HepG2 (cell line): Measurements from ENCODE around the gene PTPRN. TPM values are rescaled to one million over a fixed set of nuclear protein-coding genes. Genes with fewer than 3 reads are reported as not detected.

Source experiments
- ATAC-seq: fragments of 200-7000 bp; cut with Tn5 transposase; 3 replicates; pipeline ENCODE4 v1.9.1; 2020; ENCODE audit warnings: mild to moderate bottlenecking, moderate library complexity
- BruUV-seq: library from RNA; stranded (reverse); fragments of 400-500 nt; replicated peaks from 2 replicates; lab custom pipeline; 2021; lab: Mats Ljungman, UMichigan
- CTCF ChIA-PET: fragments of 300-600 bp; formaldehyde crosslinking; extraction: SDS; loops from one replicate; lab custom pipeline; 2021; ENCODE audit warnings: low total read pairs, inconsistent platforms, low intra/inter-chr PET ratio; lab: Yijun Ruan, JAX
- POLR2A ChIA-PET: fragments of 350-600 bp; sonication (Branson Sonifier 250); formaldehyde crosslinking; loops from one replicate; lab custom pipeline; 2020; ENCODE audit warnings: antibody characterized with exemption, inconsistent platforms; lab: Yijun Ruan, JAX
- DNase-seq: peaks from one replicate; pipeline ENCODE4 v3.0.0-alpha.2; 2015; ENCODE audit warnings: low spot score
- FAIRE-seq: peaks from 3 replicates; lab custom pipeline; 2011; peaks lifted over from hg19 to GRCh38; lab: Jason Lieb, UNC
- H2AFZ ChIP-seq: one replicate; pipeline ENCODE4 v1.6.1; 2011; ENCODE audit warnings: low read length, inconsistent platforms
- H3K27ac ChIP-seq: fragments of 300-600 bp; 3 replicates; pipeline ENCODE4 v1.8.0; 2011; ENCODE audit warnings: mixed run types, mild to moderate bottlenecking, mixed read lengths, low read length, inconsistent platforms; ENCODE audit not compliant: insufficient read depth; ENCODE audit errors: extremely low read length
- H3K27me3 ChIP-seq, 2 experiments: fragments of 200-600 bp in 1 of 2; 2 replicates in 1 of 2; 3 replicates in 1 of 2; pipeline versions ENCODE4 v1.6.0 to v1.8.0; 2011; ENCODE audit warnings: low read length in 2 of 2, mild to moderate bottlenecking in 2 of 2, moderate library complexity in 2 of 2, inconsistent platforms in 1 of 2; ENCODE audit not compliant: insufficient read depth in 2 of 2, control insufficient read depth in 1 of 2
- H3K36me3 ChIP-seq, 2 experiments: fragments of 200-600 bp in 1 of 2; replicated peaks in 1 of 2; 2 replicates in 1 of 2; 3 replicates in 1 of 2; pipeline versions ENCODE4 v1.5.1 to v1.8.0; 2011; ENCODE audit warnings: low read length in 2 of 2, inconsistent platforms in 1 of 2; ENCODE audit not compliant: insufficient read depth in 2 of 2, control insufficient read depth in 1 of 2
- H3K4me1 ChIP-seq: 2 replicates; pipeline ENCODE4 v1.5.1; 2012; ENCODE audit warnings: low read length, inconsistent platforms; ENCODE audit not compliant: insufficient read depth
- H3K4me2 ChIP-seq: 2 replicates; pipeline ENCODE4 v1.6.0; 2011; ENCODE audit warnings: low read depth, low read length, inconsistent platforms
- H3K4me3 ChIP-seq, 3 experiments: fragments of 200-600 bp in 1 of 3; sonication (generic), shearing (Covaris generic) in 1 of 3; replicated peaks in 1 of 3; 2 replicates each; pipeline ENCODE4 v1.5.1; 2011 to 2016; ENCODE audit warnings: low read length in 3 of 3, inconsistent platforms in 2 of 3, low read depth in 2 of 3, mild to moderate bottlenecking in 2 of 3, control low read depth in 1 of 3, mixed read lengths in 1 of 3; ENCODE audit not compliant: insufficient read depth in 1 of 3
- H3K79me2 ChIP-seq: one replicate; pipeline ENCODE4 v1.6.1; 2011; ENCODE audit warnings: low read length, inconsistent platforms; ENCODE audit not compliant: insufficient read depth
- H3K9ac ChIP-seq: 2 replicates; pipeline ENCODE4 v1.6.0; 2011; ENCODE audit warnings: mild to moderate bottlenecking, low read depth, low read length, inconsistent platforms; ENCODE audit not compliant: insufficient read depth
- H3K9me3 ChIP-seq: 2 replicates; pipeline ENCODE4 v1.5.1; 2012; ENCODE audit warnings: mild to moderate bottlenecking, low read length
- H4K20me1 ChIP-seq: 2 replicates; pipeline ENCODE4 v1.6.0; 2011; ENCODE audit warnings: inconsistent platforms, mild to moderate bottlenecking, low read length, moderate library complexity; ENCODE audit not compliant: insufficient read depth
- DR1 ChIP-seq: sonication (generic); formaldehyde crosslinking; IDR thresholded peaks from 2 replicates; pipeline ENCODE4 v1.8.0; 2021; ENCODE audit warnings: mild to moderate bottlenecking, missing genetic modification reagents, inconsistent platforms
- MAFK ChIP-seq, 2 experiments: IDR thresholded peaks in 1 of 2; conservative IDR thresholded peaks in 1 of 2; 2 replicates each; pipeline ENCODE4 v1.6.1; 2011; ENCODE audit warnings: improper control_type of control experiment in 2 of 2, low read length in 2 of 2
- NCOA2 ChIP-seq: sonication (generic); formaldehyde crosslinking; IDR thresholded peaks from 2 replicates; pipeline ENCODE4 v1.8.0; 2022; ENCODE audit warnings: inconsistent platforms
- NFYC ChIP-seq: IDR thresholded peaks from 2 replicates; pipeline ENCODE4 v1.6.1; 2016; ENCODE audit warnings: missing genetic modification reagents, missing compliant biosample characterization
- POLR2A ChIP-seq, 2 experiments: IDR thresholded peaks; 2 replicates each; pipeline ENCODE4 v1.6.1; 2011; ENCODE audit warnings: low read depth in 2 of 2, low read length in 2 of 2, mild to moderate bottlenecking in 1 of 2, moderate library complexity in 1 of 2; ENCODE audit not compliant: insufficient read depth in 1 of 2
- SMC3 ChIP-seq: IDR thresholded peaks from 2 replicates; pipeline ENCODE4 v1.6.1; 2011; ENCODE audit warnings: low read length, improper control_type of control experiment
- TCF7 ChIP-seq: sonication (generic); IDR thresholded peaks from 2 replicates; pipeline ENCODE4 v1.6.1; 2016; ENCODE audit warnings: antibody characterized with exemption, low read depth
- ZBTB21 ChIP-seq: sonication (generic); formaldehyde crosslinking; IDR thresholded peaks from 2 replicates; pipeline ENCODE4 v1.4.0; 2020; ENCODE audit warnings: missing genetic modification reagents
- ZFP62 ChIP-seq: sonication (generic); formaldehyde crosslinking; IDR thresholded peaks from 2 replicates; pipeline ENCODE4 v1.4.0; 2020; ENCODE audit warnings: missing genetic modification reagents
- ZNF292 ChIP-seq: sonication (generic); formaldehyde crosslinking; IDR thresholded peaks from 2 replicates; pipeline ENCODE4 v1.8.1; 2022; ENCODE audit warnings: mild to moderate bottlenecking, low read depth, missing genetic modification reagents, borderline replicate concordance
- ZNF337 ChIP-seq: sonication (generic); formaldehyde crosslinking; IDR thresholded peaks from 2 replicates; pipeline ENCODE4 v1.5.1; 2020; ENCODE audit warnings: missing genetic modification reagents, low read depth, mild to moderate bottlenecking, borderline replicate concordance
- ZNF564 ChIP-seq: sonication (generic); formaldehyde crosslinking; IDR thresholded peaks from 2 replicates; pipeline ENCODE4 v1.8.1; 2023; ENCODE audit warnings: mild to moderate bottlenecking, missing genetic modification reagents
- ZNF761 ChIP-seq: sonication (generic); formaldehyde crosslinking; conservative IDR thresholded peaks from 2 replicates; pipeline ENCODE4 v1.4.0; 2020; ENCODE audit warnings: mild to moderate bottlenecking, missing genetic modification reagents
- WGBS: methylation state at CpG from one replicate; pipeline ENCODE4 v1.1.6; 2017; ENCODE audit warnings: low lambda C conversion rate; 5-methylcytosine and 5-hydroxymethylcytosine counted together
- in situ Hi-C: cut with HindIII; loops from 2 replicates; pipeline ENCODE4 v1.10.0; 2017; ENCODE audit warnings: low pct_unique_long_range_greater_than_20kb; ENCODE audit not compliant: extremely low pct_ligation_motif_present
- intact Hi-C: fragments of 100-400 bp; cut with micrococcal nuclease; formaldehyde crosslinking; loops from one replicate; pipeline ENCODE4 v1.10.0; 2022; ENCODE audit not compliant: unreplicated experiment
- polyA plus RNA-seq, 8 experiments: library from polyadenylated mRNA; depleted of rRNA in 3 of 8; stranded (reverse) in 7 of 8; unstranded in 1 of 8; fragments of >200 nt; fragmentation: Illumina TruSeq in 4 of 8; extraction: Trizol in 4 of 8; gene quantifications; 2 replicates each; pipeline versions ENCODE4 v1.2.1 to v1.2.3, GENCODE V29; 2011 to 2016; ENCODE audit warnings: low read depth in 4 of 8, missing spikeins in 1 of 8, mixed read lengths in 1 of 8; ENCODE audit not compliant: insufficient read depth in 1 of 8
- total RNA-seq, 5 experiments: library from RNA; depleted of rRNA; stranded (reverse); fragments of >200 nt; fragmentation: Illumina TruSeq; extraction: Trizol; gene quantifications; 2 replicates each; pipeline ENCODE4 v1.2.3, GENCODE V29; 2016; ENCODE audit warnings: low read depth in 1 of 5
- TF ChIP-seq, protein P1 (sequence below): sonication (generic); formaldehyde crosslinking; IDR thresholded peaks from 2 replicates; pipeline ENCODE4 v1.4.0; 2020; ENCODE audit warnings: missing genetic modification reagents, borderline replicate concordance
- TF ChIP-seq, protein P2 (sequence below): sonication (generic); formaldehyde crosslinking; IDR thresholded peaks from 2 replicates; pipeline ENCODE4 v1.5.0; 2020; ENCODE audit warnings: mild to moderate bottlenecking, missing genetic modification reagents, borderline replicate concordance
- TF ChIP-seq, protein P3 (sequence below): sonication (generic); formaldehyde crosslinking; IDR thresholded peaks from 2 replicates; pipeline ENCODE4 v1.4.0; 2020; ENCODE audit warnings: missing genetic modification reagents

Gene PTPRN
- total and polyA plus RNA-seq, 2 of the 13 experiments (the other 11 are each of a cell fraction or from before 2014, with no cell fraction given) = 0.26 TPM; not detected in 1

DNA sequence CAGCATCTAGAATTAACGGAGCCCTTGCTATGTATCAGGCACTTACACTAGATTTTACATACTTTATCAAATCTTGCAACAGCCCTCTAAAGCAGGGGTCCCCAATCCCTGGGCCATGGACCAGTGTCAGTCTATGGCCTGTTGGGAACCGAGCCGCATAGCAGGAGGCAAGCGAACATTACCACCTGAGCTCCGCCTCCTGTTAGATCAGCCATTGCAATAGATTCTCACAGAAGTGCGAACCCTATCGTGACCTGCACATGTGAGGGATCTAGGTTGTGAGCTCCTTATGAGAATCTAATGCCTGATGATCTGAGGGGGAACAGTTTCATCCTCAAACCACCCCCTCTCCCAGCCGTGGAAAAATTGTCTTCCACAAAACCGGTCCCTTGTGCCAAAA is 16.6 kb downstream of the PTPRN start:
- H3K4me1 ChIP-seq = peaks cover 32% of the 10 kb centered on the region
- in situ Hi-C loops = no loop called here
- H4K20me1 ChIP-seq = no peaks in the 10 kb centered on the region
- H3K9ac ChIP-seq = no peak overlapping the region
- ATAC-seq (no peak), DNase-seq (no peak), FAIRE-seq (no peak)
- no peak overlapping the region for H3K4me3 ChIP-seq
- BruUV-seq = no TSS peak
- no peak overlapping the region for H2AFZ ChIP-seq
- intact Hi-C loops = loop anchor here (10.0 kb wide), 1 partner anchor 242 kb away; no protein-coding TSS in a partner anchor
- H3K27me3 ChIP-seq = peaks cover 6 to 68% of the 10 kb centered on the region in 2 experiments; a peak in 4 of 5 replicates
- no peaks in the 10 kb centered on the region for H3K36me3 ChIP-seq
- 58% methylated on average over 9 of the region's 9 CpGs for WGBS
- CTCF ChIA-PET = no interaction called here
- H3K27ac ChIP-seq = no peak overlapping the region
- H3K9me3 ChIP-seq = no peaks in the 10 kb centered on the region
- H3K79me2 ChIP-seq = no peaks in the 10 kb centered on the region
- no peak overlapping the region for H3K4me2 ChIP-seq
- TF ChIP-seq, protein P1, sequence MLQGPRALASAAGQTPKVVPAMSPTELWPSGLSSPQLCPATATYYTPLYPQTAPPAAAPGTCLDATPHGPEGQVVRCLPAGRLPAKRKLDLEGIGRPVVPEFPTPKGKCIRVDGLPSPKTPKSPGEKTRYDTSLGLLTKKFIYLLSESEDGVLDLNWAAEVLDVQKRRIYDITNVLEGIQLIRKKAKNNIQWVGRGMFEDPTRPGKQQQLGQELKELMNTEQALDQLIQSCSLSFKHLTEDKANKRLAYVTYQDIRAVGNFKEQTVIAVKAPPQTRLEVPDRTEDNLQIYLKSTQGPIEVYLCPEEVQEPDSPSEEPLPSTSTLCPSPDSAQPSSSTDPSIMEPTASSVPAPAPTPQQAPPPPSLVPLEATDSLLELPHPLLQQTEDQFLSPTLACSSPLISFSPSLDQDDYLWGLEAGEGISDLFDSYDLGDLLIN (CRISPR knock-in tag) = no peak
- TF ChIP-seq, protein P2, sequence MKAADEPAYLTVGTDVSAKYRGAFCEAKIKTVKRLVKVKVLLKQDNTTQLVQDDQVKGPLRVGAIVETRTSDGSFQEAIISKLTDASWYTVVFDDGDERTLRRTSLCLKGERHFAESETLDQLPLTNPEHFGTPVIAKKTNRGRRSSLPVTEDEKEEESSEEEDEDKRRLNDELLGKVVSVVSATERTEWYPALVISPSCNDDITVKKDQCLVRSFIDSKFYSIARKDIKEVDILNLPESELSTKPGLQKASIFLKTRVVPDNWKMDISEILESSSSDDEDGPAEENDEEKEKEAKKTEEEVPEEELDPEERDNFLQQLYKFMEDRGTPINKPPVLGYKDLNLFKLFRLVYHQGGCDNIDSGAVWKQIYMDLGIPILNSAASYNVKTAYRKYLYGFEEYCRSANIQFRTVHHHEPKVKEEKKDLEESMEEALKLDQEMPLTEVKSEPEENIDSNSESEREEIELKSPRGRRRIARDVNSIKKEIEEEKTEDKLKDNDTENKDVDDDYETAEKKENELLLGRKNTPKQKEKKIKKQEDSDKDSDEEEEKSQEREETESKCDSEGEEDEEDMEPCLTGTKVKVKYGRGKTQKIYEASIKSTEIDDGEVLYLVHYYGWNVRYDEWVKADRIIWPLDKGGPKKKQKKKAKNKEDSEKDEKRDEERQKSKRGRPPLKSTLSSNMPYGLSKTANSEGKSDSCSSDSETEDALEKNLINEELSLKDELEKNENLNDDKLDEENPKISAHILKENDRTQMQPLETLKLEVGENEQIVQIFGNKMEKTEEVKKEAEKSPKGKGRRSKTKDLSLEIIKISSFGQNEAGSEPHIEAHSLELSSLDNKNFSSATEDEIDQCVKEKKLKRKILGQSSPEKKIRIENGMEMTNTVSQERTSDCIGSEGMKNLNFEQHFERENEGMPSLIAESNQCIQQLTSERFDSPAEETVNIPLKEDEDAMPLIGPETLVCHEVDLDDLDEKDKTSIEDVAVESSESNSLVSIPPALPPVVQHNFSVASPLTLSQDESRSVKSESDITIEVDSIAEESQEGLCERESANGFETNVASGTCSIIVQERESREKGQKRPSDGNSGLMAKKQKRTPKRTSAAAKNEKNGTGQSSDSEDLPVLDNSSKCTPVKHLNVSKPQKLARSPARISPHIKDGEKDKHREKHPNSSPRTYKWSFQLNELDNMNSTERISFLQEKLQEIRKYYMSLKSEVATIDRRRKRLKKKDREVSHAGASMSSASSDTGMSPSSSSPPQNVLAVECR (CRISPR knock-in tag) = no peak
- TF ChIP-seq MAFK (conservative IDR thresholded peaks at IDR 0.05 in 1 of 2, IDR thresholded peaks at IDR 0.05 in 1 of 2; ENCODE audit: low read length in 2 of 2) (no peak), ZNF337 (CRISPR knock-in tag) (no peak), ZNF564 (CRISPR knock-in tag) (no peak), ZBTB21 (CRISPR knock-in tag) (no peak), SMC3 (no peak), NFYC (no peak), NCOA2 (CRISPR knock-in tag) (no peak), TCF7 (no peak), POLR2A (IDR thresholded peaks at IDR 0.05; ENCODE audit: insufficient read depth in 1 of 2, low read depth in 2 of 2, low read length in 2 of 2) (no peak), ZNF761 (CRISPR knock-in tag) (no peak), ZNF292 (no peak), ZFP62 (CRISPR knock-in tag) (no peak), DR1 (no peak)
- TF ChIP-seq, protein P3, sequence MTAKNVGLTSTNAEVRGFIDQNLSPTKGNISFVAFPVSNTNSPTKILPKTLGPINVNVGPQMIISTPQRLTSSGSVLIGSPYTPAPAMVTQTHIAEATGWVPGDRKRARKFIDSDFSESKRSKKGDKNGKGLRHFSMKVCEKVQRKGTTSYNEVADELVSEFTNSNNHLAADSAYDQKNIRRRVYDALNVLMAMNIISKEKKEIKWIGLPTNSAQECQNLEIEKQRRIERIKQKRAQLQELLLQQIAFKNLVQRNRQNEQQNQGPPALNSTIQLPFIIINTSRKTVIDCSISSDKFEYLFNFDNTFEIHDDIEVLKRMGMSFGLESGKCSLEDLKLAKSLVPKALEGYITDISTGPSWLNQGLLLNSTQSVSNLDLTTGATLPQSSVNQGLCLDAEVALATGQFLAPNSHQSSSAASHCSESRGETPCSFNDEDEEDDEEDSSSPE (CRISPR knock-in tag) = no peak
- POLR2A ChIA-PET = interaction anchor here (1.1 to 3.6 kb wide), 4 partner anchors 12 to 86 kb away, joined by 4 to 47 read pairs (median 5); partner anchors contain the start of genes DNAJB2 and ZFAND2B
